Endothelial cell of umbilical vein (primary cell): Measurements from ENCODE around the gene ZNF366. TPM values are rescaled to one million over a fixed set of nuclear protein-coding genes. Genes with fewer than 3 reads are reported as not detected.

Experiments
- BruUV-seq: library from RNA; stranded (reverse); fragments of 400-500 nt; replicated peaks from 2 replicates; lab custom pipeline; 2021; lab: Mats Ljungman, UMichigan
- CTCF ChIA-PET: fragments of 300-600, 350-600 bp; sonication (Branson Sonifier 250); formaldehyde crosslinking; loops from one replicate; lab custom pipeline; 2021; ENCODE audit warnings: antibody characterized with exemption, inconsistent platforms; lab: Charles Lee
- POLR2A ChIA-PET: fragments of 300-600, 350-600 bp; sonication (Branson Sonifier 250); formaldehyde crosslinking; loops from one replicate; lab custom pipeline; 2021; ENCODE audit warnings: antibody characterized with exemption, inconsistent platforms; lab: Charles Lee
- DNase-seq: peaks from one replicate; pipeline ENCODE4 v3.0.0-alpha.2; 2011; ENCODE audit warnings: low read depth, low spot score
- FAIRE-seq: peaks from 2 replicates; lab custom pipeline; 2011; peaks lifted over from hg19 to GRCh38; lab: Jason Lieb, UNC
- H2AFZ ChIP-seq: 2 replicates; pipeline ENCODE4 v1.6.0; 2012; ENCODE audit warnings: low read depth, low read length, control low read depth, inconsistent platforms
- H3K27ac ChIP-seq: 2 replicates; pipeline ENCODE4 v1.5.1; 2011; ENCODE audit warnings: low read depth, mild to moderate bottlenecking, control low read depth, low read length, moderate library complexity; ENCODE audit not compliant: insufficient read depth
- H3K27me3 ChIP-seq, 2 experiments: 2 replicates each; pipeline versions ENCODE4 v1.6.0 to v1.6.1; 2011; ENCODE audit warnings: low read length in 2 of 2, mixed read lengths in 1 of 2; ENCODE audit not compliant: control insufficient read depth in 2 of 2, insufficient read depth in 2 of 2
- H3K36me3 ChIP-seq, 2 experiments: 2 replicates in 1 of 2; 3 replicates in 1 of 2; pipeline ENCODE4 v1.5.1; 2011; ENCODE audit warnings: low read length in 2 of 2, mild to moderate bottlenecking in 1 of 2, moderate library complexity in 1 of 2; ENCODE audit not compliant: control insufficient read depth in 2 of 2, insufficient read depth in 2 of 2; ENCODE audit errors: extremely low read depth in 1 of 2
- H3K4me1 ChIP-seq: 3 replicates; pipeline ENCODE4 v1.5.1; 2011; ENCODE audit warnings: mild to moderate bottlenecking, low read length; ENCODE audit not compliant: control insufficient read depth, insufficient read depth; ENCODE audit errors: extremely low read depth
- H3K4me2 ChIP-seq: 2 replicates; pipeline ENCODE4 v1.6.1; 2011; ENCODE audit warnings: low read length, control low read depth, mixed read lengths; ENCODE audit not compliant: insufficient read depth
- H3K4me3 ChIP-seq, 3 experiments: fragments of 200-600 bp in 1 of 3; sonication (generic), shearing (Covaris generic) in 1 of 3; replicated peaks in 1 of 3; 2 replicates each; pipeline ENCODE4 v1.5.1; 2011 to 2016; ENCODE audit warnings: control low read depth in 3 of 3, low read length in 3 of 3, mild to moderate bottlenecking in 2 of 3, inconsistent platforms in 1 of 3, low read depth in 1 of 3, moderate library complexity in 1 of 3; ENCODE audit not compliant: insufficient read depth in 1 of 3
- H3K79me2 ChIP-seq: 2 replicates; pipeline ENCODE4 v1.6.0; 2012; ENCODE audit warnings: low read length, inconsistent platforms; ENCODE audit not compliant: control insufficient read depth, insufficient read depth
- H3K9ac ChIP-seq: replicated peaks from 2 replicates; pipeline ENCODE3; 2011; ENCODE audit warnings: low read length, control low read depth; ENCODE audit not compliant: insufficient read depth; ENCODE audit errors: extremely low read depth
- H3K9me1 ChIP-seq: replicated peaks from 3 replicates; pipeline ENCODE4 v1.6.0; 2011; ENCODE audit warnings: mild to moderate bottlenecking, low read length; ENCODE audit not compliant: control insufficient read depth, insufficient read depth; ENCODE audit errors: extremely low read depth
- H3K9me3 ChIP-seq: replicated peaks from 2 replicates; pipeline ENCODE4 v1.5.1; 2012; ENCODE audit warnings: low read length, inconsistent platforms; ENCODE audit not compliant: control insufficient read depth, insufficient read depth
- H4K20me1 ChIP-seq: replicated peaks from 2 replicates; pipeline ENCODE3; 2011; ENCODE audit warnings: mild to moderate bottlenecking, low read length; ENCODE audit not compliant: control insufficient read depth, insufficient read depth; ENCODE audit errors: extremely low read depth
- EZH2 ChIP-seq: IDR thresholded peaks from 2 replicates; pipeline ENCODE4 v1.6.1; 2012; ENCODE audit warnings: borderline replicate concordance, low read depth, mild to moderate bottlenecking, moderate library complexity, low read length, inconsistent platforms; ENCODE audit not compliant: severe bottlenecking
- FOS ChIP-seq: IDR thresholded peaks from 2 replicates; pipeline ENCODE4 v1.6.1; 2011; ENCODE audit warnings: mild to moderate bottlenecking, low read length, moderate library complexity, borderline replicate concordance; ENCODE audit not compliant: insufficient read depth
- GATA2 ChIP-seq: IDR thresholded peaks from 2 replicates; pipeline ENCODE4 v1.7.0; 2011; ENCODE audit warnings: low read depth, mild to moderate bottlenecking, moderate library complexity, mixed read lengths, low read length; ENCODE audit not compliant: insufficient read length, insufficient read depth
- JUN ChIP-seq: IDR thresholded peaks from 2 replicates; pipeline ENCODE4 v1.6.1; 2011; ENCODE audit warnings: borderline replicate concordance, low read depth; ENCODE audit not compliant: insufficient read length, insufficient read depth
- MYC ChIP-seq: IDR thresholded peaks from one replicate; pipeline ENCODE4 v1.6.1; 2011; ENCODE audit warnings: mild to moderate bottlenecking, low read depth, low read length
- POLR2A ChIP-seq: IDR thresholded peaks from 2 replicates; pipeline ENCODE4 v1.6.1; 2012; ENCODE audit warnings: low read depth, mild to moderate bottlenecking, control low read depth, low read length
- POLR2AphosphoS5 ChIP-seq: IDR thresholded peaks from 2 replicates; pipeline ENCODE4 v1.6.1; 2012; ENCODE audit warnings: low read depth, mild to moderate bottlenecking, control low read depth, low read length, moderate library complexity; ENCODE audit not compliant: insufficient read depth
- dilution Hi-C: fragments of 300-500 bp; cut with MboI; formaldehyde crosslinking; loops from one replicate; pipeline ENCODE4 v1.15.0; 2019; ENCODE audit warnings: low sequenced_read_pairs; ENCODE audit not compliant: extremely low pct_ligation_motif_present
- intact Hi-C: fragments of 100-400 bp; cut with micrococcal nuclease; formaldehyde crosslinking; loops from one replicate; pipeline ENCODE4 v1.10.0; 2022
- polyA plus RNA-seq, 4 experiments: library from polyadenylated mRNA; depleted of rRNA in 3 of 4; stranded (reverse) in 3 of 4; unstranded in 1 of 4; fragments of >200 nt; gene quantifications; 2 replicates each; pipeline versions ENCODE4 v1.2.1 to v1.2.3, GENCODE V29; 2011 to 2012; ENCODE audit warnings: missing spikeins in 1 of 4
- total RNA-seq: library from RNA; stranded (reverse); gene quantifications from 2 replicates; pipeline ENCODE4 v1.2.3, GENCODE V29; 2021
- TF ChIP-seq, protein P1 (sequence below), 2 donors: IDR thresholded peaks; 1 replicate in 1 of 2; 2 replicates in 1 of 2; pipeline ENCODE4 v1.5.1; 2011; ENCODE audit warnings: low read length in 2 of 2, mild to moderate bottlenecking in 2 of 2, moderate library complexity in 2 of 2, control low read depth in 1 of 2, inconsistent platforms in 1 of 2, low read depth in 1 of 2; ENCODE audit not compliant: insufficient read depth in 1 of 2; ENCODE audit errors: extremely low read depth in 1 of 2
- TF ChIP-seq, protein P2 (sequence below): IDR thresholded peaks from 2 replicates; pipeline ENCODE4 v1.6.1; 2011; ENCODE audit not compliant: insufficient read depth, insufficient read length

ZNF366 gene
- total and polyA plus RNA-seq, 2 donors (not counting 3 experiments of a cell fraction or from before 2014, with no cell fraction given) = 1.3 to 4.1 TPM

DNA sequence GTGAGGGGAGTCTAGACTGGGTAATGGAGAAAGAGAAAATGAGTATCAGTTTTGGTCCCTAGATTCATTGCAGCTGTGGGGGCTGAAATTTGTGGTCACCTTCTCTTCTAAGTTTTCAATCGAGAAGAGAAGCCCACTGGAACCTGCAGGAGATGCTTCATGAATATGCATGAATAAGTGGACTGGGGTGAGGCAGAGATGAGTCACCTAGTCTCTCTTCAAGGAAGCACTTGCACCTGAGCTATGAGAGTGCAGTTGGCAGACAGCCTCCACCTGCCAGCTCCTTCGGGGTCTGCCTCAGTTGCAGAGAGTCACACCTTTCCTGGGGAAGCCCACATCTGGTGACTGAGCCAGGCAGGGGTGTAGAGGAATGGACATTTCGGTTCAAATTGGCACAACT, 69.1 kb downstream of the ZNF366 start:
- Histone ChIP-seq H3K36me3 (no peaks in the 10 kb centered on the region), H3K4me1 (peaks cover 20% of the 10 kb centered on the region), H3K27ac (no peak overlapping the region), H3K79me2 (no peaks in the 10 kb centered on the region), H3K27me3 (no peaks in the 10 kb centered on the region), H3K9me1 (no peaks in the 10 kb centered on the region), H2AFZ (no peak overlapping the region), H3K9ac (no peak overlapping the region), H3K4me2 (no peak overlapping the region), H4K20me1 (no peaks in the 10 kb centered on the region), H3K9me3 (no peaks in the 10 kb centered on the region), H3K4me3 (no peak overlapping the region)
- intact Hi-C loops = no loop called here
- dilution Hi-C loops = no loop called here
- POLR2A ChIA-PET = no interaction called here
- TF ChIP-seq JUN (no peak), EZH2 (no peak), MYC (no peak), GATA2 (no peak), POLR2A (no peak), POLR2AphosphoS5 (no peak), FOS (no peak)
- TF ChIP-seq, protein P1, sequence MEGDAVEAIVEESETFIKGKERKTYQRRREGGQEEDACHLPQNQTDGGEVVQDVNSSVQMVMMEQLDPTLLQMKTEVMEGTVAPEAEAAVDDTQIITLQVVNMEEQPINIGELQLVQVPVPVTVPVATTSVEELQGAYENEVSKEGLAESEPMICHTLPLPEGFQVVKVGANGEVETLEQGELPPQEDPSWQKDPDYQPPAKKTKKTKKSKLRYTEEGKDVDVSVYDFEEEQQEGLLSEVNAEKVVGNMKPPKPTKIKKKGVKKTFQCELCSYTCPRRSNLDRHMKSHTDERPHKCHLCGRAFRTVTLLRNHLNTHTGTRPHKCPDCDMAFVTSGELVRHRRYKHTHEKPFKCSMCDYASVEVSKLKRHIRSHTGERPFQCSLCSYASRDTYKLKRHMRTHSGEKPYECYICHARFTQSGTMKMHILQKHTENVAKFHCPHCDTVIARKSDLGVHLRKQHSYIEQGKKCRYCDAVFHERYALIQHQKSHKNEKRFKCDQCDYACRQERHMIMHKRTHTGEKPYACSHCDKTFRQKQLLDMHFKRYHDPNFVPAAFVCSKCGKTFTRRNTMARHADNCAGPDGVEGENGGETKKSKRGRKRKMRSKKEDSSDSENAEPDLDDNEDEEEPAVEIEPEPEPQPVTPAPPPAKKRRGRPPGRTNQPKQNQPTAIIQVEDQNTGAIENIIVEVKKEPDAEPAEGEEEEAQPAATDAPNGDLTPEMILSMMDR (IDR thresholded peaks at IDR 0.05; ENCODE audit: extremely low read depth in 1 of 2, insufficient read depth in 1 of 2, low read depth in 1 of 2, low read length in 2 of 2) = no peak
- TF ChIP-seq, protein P2, sequence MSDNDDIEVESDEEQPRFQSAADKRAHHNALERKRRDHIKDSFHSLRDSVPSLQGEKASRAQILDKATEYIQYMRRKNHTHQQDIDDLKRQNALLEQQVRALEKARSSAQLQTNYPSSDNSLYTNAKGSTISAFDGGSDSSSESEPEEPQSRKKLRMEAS = no peak
- CTCF ChIA-PET = interaction anchor here (3.9 kb wide), 1 partner anchor 86 kb away, joined by 20 read pairs; no protein-coding TSS in a partner anchor
- DNase-seq = no peak
- FAIRE-seq = no peak
- BruUV-seq = no TSS peak
